ENCODE data around the gene SURF2. TPM values are rescaled to one million over a fixed set of nuclear protein-coding genes. Genes with fewer than 3 reads are reported as not detected.

SURF2 gene
- total RNA-seq, 1 experiment from 2014 or later = 27.8 TPM

DNA sequence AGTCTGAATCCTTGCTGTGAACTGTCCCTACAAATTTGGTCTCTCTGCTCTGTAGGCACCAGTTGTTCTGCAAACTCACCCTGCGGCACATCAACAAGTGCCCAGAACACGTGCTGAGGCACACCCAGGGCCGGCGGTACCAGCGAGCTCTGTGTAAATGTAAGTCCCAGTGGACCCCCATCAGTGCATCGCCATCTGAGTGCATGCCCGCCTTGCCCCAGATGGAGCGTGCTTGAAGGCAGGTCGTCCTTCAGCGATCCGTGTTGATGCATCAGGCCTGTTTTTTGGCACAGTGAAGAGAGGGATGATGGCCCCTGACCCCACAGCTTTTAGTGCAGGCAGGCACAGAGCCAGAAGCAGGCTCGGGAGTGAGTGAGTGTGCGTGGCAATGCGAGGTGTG, 1.3 kb downstream of the SURF2 start (continued):
- TF ChIP-seq, protein P1, sequence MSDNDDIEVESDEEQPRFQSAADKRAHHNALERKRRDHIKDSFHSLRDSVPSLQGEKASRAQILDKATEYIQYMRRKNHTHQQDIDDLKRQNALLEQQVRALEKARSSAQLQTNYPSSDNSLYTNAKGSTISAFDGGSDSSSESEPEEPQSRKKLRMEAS (IDR thresholded peaks at IDR 0.05) = no peak

DNA sequence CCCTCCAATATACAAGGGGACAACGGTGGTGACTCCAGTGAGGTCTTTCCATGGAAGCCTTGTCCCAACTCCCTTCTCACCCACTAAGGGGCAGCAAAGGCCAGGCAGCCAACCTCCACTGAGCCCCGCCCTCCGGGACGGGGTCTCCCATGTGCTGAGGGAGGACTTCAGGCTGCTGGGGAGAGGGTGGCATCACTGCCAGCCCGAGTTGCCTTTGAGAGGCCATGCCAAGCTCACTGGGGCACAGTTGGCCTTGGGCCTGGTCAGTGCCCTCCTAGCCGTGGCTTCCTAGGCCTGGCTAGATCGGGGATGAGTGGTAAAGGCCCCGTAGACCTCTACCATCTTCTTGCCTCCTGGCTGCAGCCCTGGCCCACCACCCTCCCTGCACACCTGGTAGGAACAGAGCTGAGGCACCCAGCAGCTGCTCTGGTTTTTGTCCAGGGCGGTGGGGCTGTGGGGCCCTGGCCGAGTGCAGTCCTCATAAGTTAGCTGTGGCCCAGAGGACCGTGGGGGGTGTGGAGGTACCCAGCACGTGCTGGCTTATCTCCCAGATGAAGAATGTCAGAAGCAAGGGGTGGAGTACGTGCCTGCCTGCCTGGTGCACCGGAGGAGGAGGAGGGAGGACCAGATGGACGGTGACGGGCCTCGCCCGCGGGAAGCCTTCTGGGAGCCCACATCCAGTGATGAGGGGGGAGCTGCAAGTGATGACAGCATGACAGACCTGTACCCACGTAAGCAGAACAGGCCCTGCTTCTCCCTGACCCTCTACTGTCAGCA, 3.2 kb downstream of the SURF2 start:
- ChIA-PET RAD21 (ENCODE audit: low non-redundant PET in 1 of 2, low total read pairs in 2 of 2, uncharacterized antibody in 2 of 2, unreplicated experiment in 2 of 2) (no interaction called here), CTCF (interaction anchor here (1.1 kb wide), 1 partner anchor 100 kb away, joined by 3 read pairs; the partner anchor contains the start of gene CACFD1), POLR2A (interaction anchor here (0.9 kb wide), 1 partner anchor 12 kb away, joined by 3 read pairs; the partner anchor contains the start of genes MED22 and RPL7A)
- H3K9ac ChIP-seq (ENCODE audit: low read length) = no peak overlapping the region
- intact Hi-C loops (cut with micrococcal nuclease) = loop anchor here (1.0 to 10.0 kb wide), 3 partner anchors 45 to 635 kb away; partner anchors contain the start of gene VAV2
- peaks cover 19 to 33% of the 10 kb centered on the region in 2 experiments; a peak in 3 of 4 replicates for H3K36me3 ChIP-seq (ENCODE audit: control insufficient read depth in 1 of 2, insufficient read depth in 2 of 2, low read length in 2 of 2)
- no peak overlapping the region; the same call in 1 of the 2 replicates for H3K27ac ChIP-seq (ENCODE audit: low read depth, low read length)
- H4K20me1 ChIP-seq (ENCODE audit: insufficient read depth) = no peaks in the 10 kb centered on the region
- ATAC-seq = no peak
- DNase-seq (ENCODE audit: low read depth, low spot score) = no peak
- H3K9me3 ChIP-seq (ENCODE audit: control insufficient read depth in 1 of 2, insufficient read depth in 1 of 2, low read depth in 1 of 2, low read length in 2 of 2) = no peaks in the 10 kb centered on the region
- H3K79me2 ChIP-seq (ENCODE audit: insufficient read depth, low read length) = peaks cover 57% of the 10 kb centered on the region
- TF ChIP-seq, protein P2, sequence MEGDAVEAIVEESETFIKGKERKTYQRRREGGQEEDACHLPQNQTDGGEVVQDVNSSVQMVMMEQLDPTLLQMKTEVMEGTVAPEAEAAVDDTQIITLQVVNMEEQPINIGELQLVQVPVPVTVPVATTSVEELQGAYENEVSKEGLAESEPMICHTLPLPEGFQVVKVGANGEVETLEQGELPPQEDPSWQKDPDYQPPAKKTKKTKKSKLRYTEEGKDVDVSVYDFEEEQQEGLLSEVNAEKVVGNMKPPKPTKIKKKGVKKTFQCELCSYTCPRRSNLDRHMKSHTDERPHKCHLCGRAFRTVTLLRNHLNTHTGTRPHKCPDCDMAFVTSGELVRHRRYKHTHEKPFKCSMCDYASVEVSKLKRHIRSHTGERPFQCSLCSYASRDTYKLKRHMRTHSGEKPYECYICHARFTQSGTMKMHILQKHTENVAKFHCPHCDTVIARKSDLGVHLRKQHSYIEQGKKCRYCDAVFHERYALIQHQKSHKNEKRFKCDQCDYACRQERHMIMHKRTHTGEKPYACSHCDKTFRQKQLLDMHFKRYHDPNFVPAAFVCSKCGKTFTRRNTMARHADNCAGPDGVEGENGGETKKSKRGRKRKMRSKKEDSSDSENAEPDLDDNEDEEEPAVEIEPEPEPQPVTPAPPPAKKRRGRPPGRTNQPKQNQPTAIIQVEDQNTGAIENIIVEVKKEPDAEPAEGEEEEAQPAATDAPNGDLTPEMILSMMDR (IDR thresholded peaks at IDR 0.05 in 2 of 3, conservative IDR thresholded peaks at IDR 0.05 in 1 of 3; ENCODE audit: borderline replicate concordance in 1 of 3, insufficient read depth in 1 of 3, low read depth in 2 of 3, low read length in 2 of 3) = peak; percentile 24 to 43 (median 42); a peak in 4 of 6 replicates
- TF ChIP-seq SIN3A (IDR thresholded peaks at IDR 0.05; ENCODE audit: low read depth) = no peak
- TF ChIP-seq, protein P1 (IDR thresholded peaks at IDR 0.05) = no peak
- no peak for TF ChIP-seq CEBPB (IDR thresholded peaks at IDR 0.05; ENCODE audit: low read depth)
- TF ChIP-seq EZH2phosphoT487 (IDR thresholded peaks at IDR 0.05; ENCODE audit: borderline replicate concordance) = no peak
- TF ChIP-seq ELF1 (IDR thresholded peaks at IDR 0.05; ENCODE audit: borderline replicate concordance, low read depth) = no peak
- TF ChIP-seq RAD21 (IDR thresholded peaks at IDR 0.05; ENCODE audit: low read depth) = peak; percentile 58
- H3K4me1 ChIP-seq (ENCODE audit: control insufficient read depth in 1 of 2, insufficient read depth in 2 of 2, low read length in 2 of 2) = peaks cover 7 to 20% of the 10 kb centered on the region in 2 experiments; a peak in 3 of 4 replicates
- BruUV-seq (replicated peaks) = no TSS peak
- no peaks in the 10 kb centered on the region for H3K9me2 ChIP-seq (ENCODE audit: insufficient read depth)
- no peaks in the 10 kb centered on the region for H3K27me3 ChIP-seq (ENCODE audit: insufficient read depth, low read length)
- H3K4me3 ChIP-seq (replicated peaks in 1 of 2; ENCODE audit: low read depth in 1 of 2, low read length in 2 of 2) = no peak overlapping the region
- no peak overlapping the region for H3K4me2 ChIP-seq (ENCODE audit: low read length)
- no peak overlapping the region for H2AFZ ChIP-seq (ENCODE audit: low read depth, low read length, poor library complexity, severe bottlenecking)
